ENCODE results near the gene EFNA2. TPM values are rescaled to one million over a fixed set of nuclear protein-coding genes. Genes with fewer than 3 reads are reported as not detected.

The EFNA2 gene
- total RNA-seq, 1 experiment from 2014 or later: 14.3 TPM

DNA sequence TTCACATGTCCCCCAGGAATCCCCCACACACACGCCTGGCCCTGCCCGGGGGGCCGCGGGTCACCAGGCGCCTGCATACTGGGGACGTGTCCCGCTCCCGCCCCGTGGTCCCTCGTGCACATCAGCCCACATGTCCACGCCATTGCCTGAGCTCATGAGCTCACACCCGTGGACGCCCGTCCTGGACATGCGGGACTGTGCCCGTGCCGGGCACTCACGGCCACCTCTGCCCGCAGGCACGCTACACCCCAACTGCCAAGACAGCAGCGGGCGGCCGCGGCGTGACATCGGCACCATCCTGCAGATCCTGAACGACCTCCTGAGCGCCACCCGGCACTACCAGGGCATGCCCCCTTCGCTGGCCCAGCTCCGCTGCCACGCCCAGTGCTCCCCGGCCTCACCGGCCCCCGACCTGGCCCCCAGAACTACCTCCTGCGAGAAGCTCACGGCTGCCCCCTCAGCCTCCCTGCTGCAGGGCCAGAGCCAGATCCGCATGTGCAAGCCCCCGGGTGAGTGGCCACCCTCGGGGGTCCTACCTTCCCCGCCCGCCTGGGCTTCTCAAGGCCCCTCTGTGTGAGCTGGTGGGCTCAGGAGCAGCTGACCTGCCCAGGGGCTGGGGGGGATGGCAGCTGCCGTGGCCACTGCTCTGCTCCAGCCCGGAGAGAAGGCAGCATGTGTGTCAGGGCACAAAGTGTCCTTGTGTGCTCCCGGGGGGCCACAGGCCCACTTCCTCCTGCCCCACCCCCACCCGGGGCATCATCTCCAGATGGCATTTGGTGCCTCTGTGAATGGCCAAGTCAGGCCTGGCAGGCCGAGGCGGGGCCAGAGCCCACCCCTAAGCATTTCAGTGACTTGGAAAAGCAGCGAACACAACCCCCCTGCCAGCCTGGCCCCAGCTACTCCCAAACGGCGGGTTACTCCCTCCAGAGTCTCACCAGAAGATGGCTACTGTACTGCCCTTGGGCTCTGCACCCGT, 30.2 kb upstream of the EFNA2 start:
- H3K14ac ChIP-seq (ENCODE audit: insufficient read depth, low read length): no peak overlapping the region
- Mint-ChIP-seq H3K4me3 (no peak overlapping the region), H3K4me1 (peaks cover 25 to 44% of the 10 kb centered on the region in 2 experiments), H3K9me3 (no peaks in the 10 kb centered on the region; a peak in 1 of 5 replicates), H3K36me3 (ENCODE audit: insufficient read depth in 1 of 3, low read depth in 3 of 3) (peaks cover 25 to 67% (median 55%) of the 10 kb centered on the region in 3 experiments; a peak in 6 of 7 replicates), H3K27ac (peak overlapping the region in 1 of 3 experiments; percentile 89; a peak in 2 of 7 replicates), H3K27me3 (ENCODE audit: low read depth) (no peaks in the 10 kb centered on the region; the same call in 1 of the 2 replicates)
- no peaks in the 10 kb centered on the region for H3K79me1 ChIP-seq (ENCODE audit: insufficient read depth, low read depth, low read length, poor library complexity, severe bottlenecking)
- H2BK120ac ChIP-seq (ENCODE audit: low read depth, low read length, poor library complexity, severe bottlenecking): no peak overlapping the region
- no peak overlapping the region for H4K91ac ChIP-seq (ENCODE audit: insufficient read length, low read depth, low read length)
- H4K8ac ChIP-seq (replicated peaks; ENCODE audit: insufficient read length, low read depth, low read length): no peak overlapping the region
- no peaks in the 10 kb centered on the region for H4K20me1 ChIP-seq (ENCODE audit: control insufficient read depth, insufficient read depth, insufficient read length)
- no peak overlapping the region for H2BK20ac ChIP-seq (ENCODE audit: low read depth, low read length, poor library complexity, severe bottlenecking)
- no peak overlapping the region for H3K56ac ChIP-seq (ENCODE audit: insufficient read length, low read depth, low read length)
- peaks cover 11% of the 10 kb centered on the region; the same call in 1 of the 2 replicates for H3K79me2 ChIP-seq (ENCODE audit: insufficient read depth, low read length)
- H3K4me2 ChIP-seq (ENCODE audit: insufficient read depth, insufficient read length, low read length): no peak overlapping the region
- no peak overlapping the region for H3T11ph ChIP-seq (ENCODE audit: low read length)
- H2AFZ ChIP-seq (ENCODE audit: low read length): no peak overlapping the region
- WGBS (ENCODE audit: extremely low coverage, insufficient read length, low lambda C conversion rate): no CpG with 5 or more reads among the region's 52 CpGs
- H2AK5ac ChIP-seq (ENCODE audit: insufficient read length, low read length): no peak overlapping the region
- TF ChIP-seq, protein P1, sequence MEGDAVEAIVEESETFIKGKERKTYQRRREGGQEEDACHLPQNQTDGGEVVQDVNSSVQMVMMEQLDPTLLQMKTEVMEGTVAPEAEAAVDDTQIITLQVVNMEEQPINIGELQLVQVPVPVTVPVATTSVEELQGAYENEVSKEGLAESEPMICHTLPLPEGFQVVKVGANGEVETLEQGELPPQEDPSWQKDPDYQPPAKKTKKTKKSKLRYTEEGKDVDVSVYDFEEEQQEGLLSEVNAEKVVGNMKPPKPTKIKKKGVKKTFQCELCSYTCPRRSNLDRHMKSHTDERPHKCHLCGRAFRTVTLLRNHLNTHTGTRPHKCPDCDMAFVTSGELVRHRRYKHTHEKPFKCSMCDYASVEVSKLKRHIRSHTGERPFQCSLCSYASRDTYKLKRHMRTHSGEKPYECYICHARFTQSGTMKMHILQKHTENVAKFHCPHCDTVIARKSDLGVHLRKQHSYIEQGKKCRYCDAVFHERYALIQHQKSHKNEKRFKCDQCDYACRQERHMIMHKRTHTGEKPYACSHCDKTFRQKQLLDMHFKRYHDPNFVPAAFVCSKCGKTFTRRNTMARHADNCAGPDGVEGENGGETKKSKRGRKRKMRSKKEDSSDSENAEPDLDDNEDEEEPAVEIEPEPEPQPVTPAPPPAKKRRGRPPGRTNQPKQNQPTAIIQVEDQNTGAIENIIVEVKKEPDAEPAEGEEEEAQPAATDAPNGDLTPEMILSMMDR (conservative IDR thresholded peaks at IDR 0.05): no peak
- no peaks in the 10 kb centered on the region for H3K27me3 ChIP-seq (ENCODE audit: insufficient read depth, low read length)
- no peak overlapping the region for H3K18ac ChIP-seq (ENCODE audit: insufficient read length, low read depth, low read length)
- no peak overlapping the region for H2BK5ac ChIP-seq (ENCODE audit: insufficient read length, low read length)
- no peak overlapping the region for H2BK12ac ChIP-seq (ENCODE audit: insufficient read length, low read depth, low read length)
- peaks cover 15% of the 10 kb centered on the region for H3K23me2 ChIP-seq (ENCODE audit: insufficient read length, low read depth, low read length, poor library complexity, severe bottlenecking)
- H2BK15ac ChIP-seq (ENCODE audit: low read depth, low read length): no peak overlapping the region
- no peak for DNase-seq
- no peak overlapping the region for H4K5ac ChIP-seq (ENCODE audit: insufficient read length, low read depth, low read length)
- H3K23ac ChIP-seq (ENCODE audit: insufficient read length, low read depth, low read length): no peak overlapping the region
- no peak overlapping the region for H3K27ac ChIP-seq (ENCODE audit: insufficient read length, low read depth, low read length)
- H3K4ac ChIP-seq (ENCODE audit: low read depth, low read length): no peak overlapping the region
- H3K9ac ChIP-seq (ENCODE audit: extremely low read depth, insufficient read length, low read length): no peak overlapping the region
- no peaks in the 10 kb centered on the region; the same call in 1 of the 2 replicates for H3K4me1 ChIP-seq (ENCODE audit: insufficient read depth, low read length)
- H3K9me3 ChIP-seq (ENCODE audit: control insufficient read depth, low read depth, low read length): no peaks in the 10 kb centered on the region
